ENCODE data around the gene HELZ.

Gene HELZ

GRCh38 chr17:67021743-67022450 is 223.1 kb downstream of the HELZ start:
- H3K27me3 Mint-ChIP-seq (ENCODE audit: low read depth), result peaks cover 6% of the 10 kb centered on the region
- H3K4me1 Mint-ChIP-seq, result peaks cover 7% of the 10 kb centered on the region
- TF ChIP-seq, protein P1, sequence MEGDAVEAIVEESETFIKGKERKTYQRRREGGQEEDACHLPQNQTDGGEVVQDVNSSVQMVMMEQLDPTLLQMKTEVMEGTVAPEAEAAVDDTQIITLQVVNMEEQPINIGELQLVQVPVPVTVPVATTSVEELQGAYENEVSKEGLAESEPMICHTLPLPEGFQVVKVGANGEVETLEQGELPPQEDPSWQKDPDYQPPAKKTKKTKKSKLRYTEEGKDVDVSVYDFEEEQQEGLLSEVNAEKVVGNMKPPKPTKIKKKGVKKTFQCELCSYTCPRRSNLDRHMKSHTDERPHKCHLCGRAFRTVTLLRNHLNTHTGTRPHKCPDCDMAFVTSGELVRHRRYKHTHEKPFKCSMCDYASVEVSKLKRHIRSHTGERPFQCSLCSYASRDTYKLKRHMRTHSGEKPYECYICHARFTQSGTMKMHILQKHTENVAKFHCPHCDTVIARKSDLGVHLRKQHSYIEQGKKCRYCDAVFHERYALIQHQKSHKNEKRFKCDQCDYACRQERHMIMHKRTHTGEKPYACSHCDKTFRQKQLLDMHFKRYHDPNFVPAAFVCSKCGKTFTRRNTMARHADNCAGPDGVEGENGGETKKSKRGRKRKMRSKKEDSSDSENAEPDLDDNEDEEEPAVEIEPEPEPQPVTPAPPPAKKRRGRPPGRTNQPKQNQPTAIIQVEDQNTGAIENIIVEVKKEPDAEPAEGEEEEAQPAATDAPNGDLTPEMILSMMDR (IDR thresholded peaks at IDR 0.05; ENCODE audit: unreplicated experiment in 3 of 3), result no peak

GRCh38 chr17:67021196-67021595 is 223.8 kb downstream of the HELZ start:
- no peak overlapping the region for H3K27ac Mint-ChIP-seq

More at GRCh38 chr17:67021743-67022450, 223.1 kb downstream of the HELZ start:
- H3K4me3 Mint-ChIP-seq, result no peak overlapping the region
- no peaks in the 10 kb centered on the region for H3K9me3 Mint-ChIP-seq
- H3K36me3 Mint-ChIP-seq (ENCODE audit: low read depth), result no peaks in the 10 kb centered on the region
- no peak overlapping the region for H3K27ac Mint-ChIP-seq

More at GRCh38 chr17:67021196-67021595, 223.8 kb downstream of the HELZ start:
- H3K36me3 Mint-ChIP-seq (ENCODE audit: low read depth), result no peaks in the 10 kb centered on the region
- H3K9me3 Mint-ChIP-seq, result no peaks in the 10 kb centered on the region
- peaks cover 6% of the 10 kb centered on the region for H3K27me3 Mint-ChIP-seq (ENCODE audit: low read depth)
- TF ChIP-seq, protein P1 (IDR thresholded peaks at IDR 0.05; ENCODE audit: unreplicated experiment in 3 of 3), result no peak
- H3K4me1 Mint-ChIP-seq, result peaks cover 7% of the 10 kb centered on the region
- H3K4me3 Mint-ChIP-seq, result no peak overlapping the region

All from nephron (organoid).